ENCODE data around the gene CD48. TPM values are rescaled to one million over a fixed set of nuclear protein-coding genes. Genes with fewer than 3 reads are reported as not detected.

Gene CD48
- total RNA-seq, 1 donor from 2014 or later = 26.3 TPM

DNA sequence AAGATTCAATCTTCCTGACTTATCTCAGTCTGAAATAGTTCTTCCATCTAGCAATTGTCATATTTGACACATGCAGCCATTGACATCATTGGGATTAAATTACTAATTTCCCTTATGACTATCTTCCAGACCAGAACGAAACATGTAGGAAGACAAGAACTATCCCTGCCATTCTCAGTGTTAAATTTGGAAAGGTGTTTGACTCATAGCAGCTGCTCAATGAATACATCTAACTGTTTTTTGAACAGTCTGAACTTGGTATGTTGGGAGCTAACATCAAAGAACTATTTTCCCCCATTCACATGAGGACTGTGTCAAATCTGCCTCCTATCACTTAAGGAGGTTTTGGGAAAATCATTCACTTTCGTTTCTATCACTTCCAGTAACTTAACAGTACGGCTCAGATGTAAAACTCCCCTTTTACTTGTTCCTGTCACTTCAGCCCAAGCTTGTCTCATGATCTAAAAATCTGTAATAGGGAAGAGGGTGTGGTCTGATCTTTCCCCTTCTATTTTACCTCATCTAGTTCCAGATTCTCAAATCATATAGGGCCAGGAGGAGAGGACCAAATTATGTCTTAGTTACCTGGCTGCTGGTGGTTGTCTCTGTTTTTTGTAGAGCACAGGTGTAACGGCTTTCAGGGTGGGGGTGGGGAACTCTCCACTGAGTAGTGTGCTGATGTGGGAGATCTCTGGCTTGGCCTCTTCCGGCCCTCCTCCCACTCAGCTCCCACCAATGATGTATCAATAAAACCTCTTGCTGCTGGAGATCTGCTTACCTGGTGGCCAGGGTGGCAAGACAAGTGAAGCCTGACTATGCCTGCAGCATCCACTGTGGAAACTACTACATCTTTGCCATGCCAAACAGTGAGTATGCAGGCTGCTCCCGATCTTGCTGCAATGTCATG is 38.6 kb downstream of the CD48 start:
- no peak for DNase-seq
- no peaks in the 10 kb centered on the region for H3K9me3 ChIP-seq
- TF ChIP-seq, protein P1, sequence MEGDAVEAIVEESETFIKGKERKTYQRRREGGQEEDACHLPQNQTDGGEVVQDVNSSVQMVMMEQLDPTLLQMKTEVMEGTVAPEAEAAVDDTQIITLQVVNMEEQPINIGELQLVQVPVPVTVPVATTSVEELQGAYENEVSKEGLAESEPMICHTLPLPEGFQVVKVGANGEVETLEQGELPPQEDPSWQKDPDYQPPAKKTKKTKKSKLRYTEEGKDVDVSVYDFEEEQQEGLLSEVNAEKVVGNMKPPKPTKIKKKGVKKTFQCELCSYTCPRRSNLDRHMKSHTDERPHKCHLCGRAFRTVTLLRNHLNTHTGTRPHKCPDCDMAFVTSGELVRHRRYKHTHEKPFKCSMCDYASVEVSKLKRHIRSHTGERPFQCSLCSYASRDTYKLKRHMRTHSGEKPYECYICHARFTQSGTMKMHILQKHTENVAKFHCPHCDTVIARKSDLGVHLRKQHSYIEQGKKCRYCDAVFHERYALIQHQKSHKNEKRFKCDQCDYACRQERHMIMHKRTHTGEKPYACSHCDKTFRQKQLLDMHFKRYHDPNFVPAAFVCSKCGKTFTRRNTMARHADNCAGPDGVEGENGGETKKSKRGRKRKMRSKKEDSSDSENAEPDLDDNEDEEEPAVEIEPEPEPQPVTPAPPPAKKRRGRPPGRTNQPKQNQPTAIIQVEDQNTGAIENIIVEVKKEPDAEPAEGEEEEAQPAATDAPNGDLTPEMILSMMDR (IDR thresholded peaks at IDR 0.05) = no peak
- peak overlapping the region; percentile 3 for H3K4me3 ChIP-seq
- peak; percentile 37 to 70 for ATAC-seq
- peak overlapping the region; percentile 2 for H3K27ac ChIP-seq
- intact Hi-C loops (cut with DNase I) = no loop called here
- H3K27me3 ChIP-seq (ENCODE audit: low read depth) = no peaks in the 10 kb centered on the region
- H3K36me3 ChIP-seq = no peaks in the 10 kb centered on the region
- H3K4me1 ChIP-seq = peaks cover 30% of the 10 kb centered on the region

DNA sequence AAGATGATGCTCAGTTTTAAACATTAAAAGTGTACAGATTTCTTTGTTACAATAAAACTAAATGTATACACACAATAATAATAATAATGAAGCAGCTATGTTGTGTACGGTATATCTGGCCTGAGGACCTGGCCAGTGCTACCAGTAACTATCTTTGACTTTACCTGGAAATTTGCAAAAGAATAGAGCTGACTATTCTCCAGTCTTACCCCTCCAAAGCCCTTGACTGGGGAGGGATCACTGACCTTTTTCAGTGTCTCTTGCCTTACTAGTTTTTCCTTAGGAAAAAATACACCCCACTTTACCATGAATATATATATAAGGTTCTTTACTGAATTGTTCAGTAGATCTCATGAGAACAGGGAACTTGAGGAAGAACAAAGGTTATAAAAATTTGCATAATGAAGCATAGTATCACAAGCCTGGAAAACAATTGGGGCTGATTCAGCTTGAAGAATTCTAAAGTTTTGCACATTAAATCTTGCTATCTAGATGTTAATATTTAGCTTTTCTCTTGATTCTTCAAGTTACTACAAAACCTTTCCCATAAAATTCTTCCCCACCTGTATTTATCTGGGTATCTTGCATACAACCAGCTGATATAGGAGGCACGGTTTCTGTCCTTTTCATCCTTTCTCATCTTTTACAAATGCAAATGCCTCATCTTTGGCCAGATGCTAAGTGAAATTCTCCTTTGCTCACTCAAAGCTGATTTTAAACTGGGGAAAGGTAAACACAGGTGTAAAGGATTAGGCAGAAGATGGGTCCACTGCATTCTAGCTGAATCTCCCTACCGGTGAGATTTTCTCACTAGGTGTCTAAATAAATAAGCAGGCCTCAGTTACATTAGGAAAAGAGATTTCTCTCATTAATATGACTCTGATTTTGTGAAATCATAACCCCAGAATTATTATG is 39.8 kb downstream of the CD48 start:
- H3K9me3 ChIP-seq = no peaks in the 10 kb centered on the region
- H3K27ac ChIP-seq = no peak overlapping the region
- H3K27me3 ChIP-seq (ENCODE audit: low read depth) = no peaks in the 10 kb centered on the region
- peaks cover 35% of the 10 kb centered on the region for H3K4me1 ChIP-seq
- TF ChIP-seq, protein P1 (IDR thresholded peaks at IDR 0.05) = no peak
- no peak overlapping the region for H3K4me3 ChIP-seq
- no peak for DNase-seq
- no peaks in the 10 kb centered on the region for H3K36me3 ChIP-seq
- no peak for ATAC-seq
- intact Hi-C loops (cut with DNase I) = no loop called here

DNA sequence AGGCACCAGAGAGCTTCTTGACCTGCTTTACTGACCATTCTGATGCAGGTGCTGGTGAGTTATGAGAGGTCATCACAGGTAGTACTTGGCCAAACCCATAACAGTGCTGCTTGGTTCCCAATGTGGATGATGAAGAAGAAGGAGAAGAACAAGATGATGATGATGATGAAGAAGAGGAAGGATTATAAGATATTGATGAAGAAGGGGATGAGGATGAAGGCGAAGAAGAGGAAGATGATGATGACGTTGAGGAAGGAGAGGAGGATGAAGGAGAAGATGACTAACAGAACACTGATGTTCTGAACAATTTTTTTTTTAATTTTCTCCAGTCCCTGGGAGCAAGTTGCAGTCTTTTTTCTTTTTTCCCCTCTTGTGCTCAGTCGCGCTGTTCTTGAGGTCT is 40.9 kb downstream of the CD48 start:
- peaks cover 44% of the 10 kb centered on the region for H3K4me1 ChIP-seq
- no peak for ATAC-seq

DNA sequence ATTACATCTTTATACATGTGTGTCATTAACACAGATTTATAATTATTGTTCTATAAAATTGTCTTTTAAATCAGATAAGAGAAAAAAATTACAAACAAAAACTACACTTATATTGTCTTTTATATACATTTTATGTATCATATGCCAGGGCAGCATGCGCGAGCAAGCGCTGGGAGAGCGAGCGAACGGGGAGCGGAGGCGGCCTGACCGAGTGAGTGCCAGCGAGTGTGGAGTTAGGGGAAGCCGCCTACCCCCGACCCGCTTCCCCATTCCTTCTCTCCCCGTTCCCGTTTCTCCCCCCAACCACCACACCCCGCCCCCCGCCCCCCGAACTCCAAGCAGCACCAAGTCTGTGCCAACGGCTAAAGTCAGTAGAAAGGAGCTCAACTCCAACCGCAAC is 41.8 kb downstream of the CD48 start:
- DNase-seq = no peak
- Histone ChIP-seq H3K27ac (no peak overlapping the region), H3K36me3 (no peaks in the 10 kb centered on the region), H3K27me3 (ENCODE audit: low read depth) (no peaks in the 10 kb centered on the region), H3K4me1 (peaks cover 46% of the 10 kb centered on the region), H3K4me3 (no peak overlapping the region), H3K9me3 (no peaks in the 10 kb centered on the region)
- TF ChIP-seq, protein P1 (IDR thresholded peaks at IDR 0.05) = no peak
- intact Hi-C loops (cut with DNase I) = no loop called here
- ATAC-seq = no peak

More for the DNA sequence above, 40.9 kb downstream of the CD48 start:
- Histone ChIP-seq H3K36me3 (no peaks in the 10 kb centered on the region), H3K4me3 (no peak overlapping the region), H3K27me3 (ENCODE audit: low read depth) (no peaks in the 10 kb centered on the region), H3K9me3 (no peaks in the 10 kb centered on the region), H3K27ac (no peak overlapping the region)
- TF ChIP-seq, protein P1 (IDR thresholded peaks at IDR 0.05) = no peak
- DNase-seq = no peak
- intact Hi-C loops (cut with DNase I) = no loop called here

DNA sequence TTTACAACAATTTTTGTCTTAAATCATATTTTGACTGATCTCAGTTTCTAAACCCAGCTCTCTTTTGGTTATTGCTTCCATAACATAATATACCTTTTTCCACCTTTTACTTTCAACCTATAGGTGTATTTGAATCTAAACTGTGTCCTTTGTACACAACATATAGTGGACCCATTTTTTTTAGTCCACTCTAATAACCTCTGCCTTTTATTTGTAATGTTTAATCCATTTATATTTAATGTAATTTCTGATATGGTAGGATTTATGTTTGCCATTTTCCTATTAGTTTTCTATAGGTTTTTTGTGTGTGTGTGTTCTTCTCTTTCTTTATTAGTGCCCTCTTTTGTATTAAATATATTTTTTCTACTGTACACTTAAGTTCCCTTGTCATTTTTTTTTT is 42.3 kb downstream of the CD48 start:
- ATAC-seq = no peak
- Histone ChIP-seq H3K9me3 (no peaks in the 10 kb centered on the region), H3K27ac (no peak overlapping the region), H3K4me3 (no peak overlapping the region), H3K4me1 (peaks cover 50% of the 10 kb centered on the region), H3K36me3 (no peaks in the 10 kb centered on the region), H3K27me3 (ENCODE audit: low read depth) (no peaks in the 10 kb centered on the region)
- intact Hi-C loops (cut with DNase I) = no loop called here
- no peak for DNase-seq
- TF ChIP-seq, protein P1 (IDR thresholded peaks at IDR 0.05) = no peak
